ENCODE data around the gene LHFPL5. TPM values are rescaled to one million over a fixed set of nuclear protein-coding genes. Genes with fewer than 3 reads are reported as not detected.

The LHFPL5 gene
- total and polyA plus RNA-seq, 2 donors (not counting 1 experiment from before 2014, with no cell fraction given) = not detected

- Histone ChIP-seq H3K4me1 (ENCODE audit: control insufficient read depth in 2 of 2, insufficient read depth in 2 of 2, low read length in 2 of 2) (peaks cover 0 to 4% of the 10 kb centered on the region in 2 donors), H2AFZ (ENCODE audit: insufficient read depth, low read depth, low read length, poor library complexity, severe bottlenecking) (no peak overlapping the region), H3K27me3 (replicated peaks in 1 of 4; ENCODE audit: control extremely low read depth in 1 of 4, control insufficient read depth in 3 of 4, insufficient read depth in 4 of 4, low read length in 3 of 4) (peaks cover 0 to 20% (median 14%) of the 10 kb centered on the region in 4 experiments), H3K9me3 (ENCODE audit: control extremely low read depth in 1 of 3, control insufficient read depth in 2 of 3, insufficient read depth in 1 of 3, low read length in 2 of 3) (peaks cover 0 to 12% (median 0%) of the 10 kb centered on the region in 3 donors), H3K36me3 (replicated peaks in 1 of 2; ENCODE audit: control extremely low read depth in 1 of 2, control insufficient read depth in 1 of 2, extremely low read depth in 1 of 2, insufficient read depth in 2 of 2, low read length in 1 of 2) (no peaks in the 10 kb centered on the region), H3K27ac (ENCODE audit: low read length in 2 of 2) (no peak overlapping the region), H3K4me3 (ENCODE audit: control extremely low read depth in 1 of 5, extremely low read depth in 1 of 5, insufficient read depth in 1 of 5, low read depth in 2 of 5, low read length in 4 of 5) (no peak overlapping the region), H3K79me2 (ENCODE audit: control insufficient read depth, insufficient read depth, low read length) (no peaks in the 10 kb centered on the region), H4K20me1 (ENCODE audit: control insufficient read depth, insufficient read depth, low read length, poor library complexity, severe bottlenecking) (no peaks in the 10 kb centered on the region), H3K4me2 (replicated peaks; ENCODE audit: low read depth, low read length, poor library complexity, severe bottlenecking) (no peak overlapping the region), H3K9ac (ENCODE audit: low read length) (no peak overlapping the region)
- POLR2A ChIA-PET = no interaction called here
- ATAC-seq (ENCODE audit: low read depth) (no peak), DNase-seq (no peak)
- TF ChIP-seq EZH2 (IDR thresholded peaks at IDR 0.05; ENCODE audit: borderline replicate concordance, insufficient read depth, low read depth, low read length, poor library complexity, severe bottlenecking) (no peak), CTCF (IDR thresholded peaks at IDR 0.05) (no peak)
- Mint-ChIP-seq H3K27me3 (peaks cover 58% of the 10 kb centered on the region), H3K9me3 (ENCODE audit: insufficient read depth) (no peaks in the 10 kb centered on the region), H3K4me3 (no peak overlapping the region), H3K4me1 (no peaks in the 10 kb centered on the region), H3K27ac (no peak overlapping the region)
- intact Hi-C loops (cut with micrococcal nuclease) = no loop called here
- CTCF ChIA-PET = interaction anchor here (1.1 kb wide), 1 partner anchor 262 kb away, joined by 3 read pairs; no protein-coding TSS in a partner anchor
- WGBS (ENCODE audit: insufficient coverage) = 100% methylated on average over 2 of the region's 2 CpGs
Observed at GRCh38 chr6:35786272-35786671, 18.9 kb upstream of the LHFPL5 start.

- no peaks in the 10 kb centered on the region for H3K36me3 ChIP-seq (replicated peaks in 1 of 2; ENCODE audit: control extremely low read depth in 1 of 2, control insufficient read depth in 1 of 2, extremely low read depth in 1 of 2, insufficient read depth in 2 of 2, low read length in 1 of 2)
- peaks cover 0 to 4% of the 10 kb centered on the region in 2 donors for H3K4me1 ChIP-seq (ENCODE audit: control insufficient read depth in 2 of 2, insufficient read depth in 2 of 2, low read length in 2 of 2)
- no peak overlapping the region for H3K4me3 Mint-ChIP-seq
- DNase-seq = no peak
- H3K4me1 Mint-ChIP-seq = no peaks in the 10 kb centered on the region
- H3K9me3 ChIP-seq (ENCODE audit: control extremely low read depth in 1 of 3, control insufficient read depth in 2 of 3, insufficient read depth in 1 of 3, low read length in 2 of 3) = peaks cover 0 to 12% (median 0%) of the 10 kb centered on the region in 3 donors
- intact Hi-C loops (cut with micrococcal nuclease) = no loop called here
- no peak for ATAC-seq (ENCODE audit: low read depth)
- no peaks in the 10 kb centered on the region for H3K79me2 ChIP-seq (ENCODE audit: control insufficient read depth, insufficient read depth, low read length)
- WGBS (ENCODE audit: insufficient coverage) = 66% methylated on average over 25 of the region's 25 CpGs
- H3K27ac Mint-ChIP-seq = no peak overlapping the region
- no peak overlapping the region for H3K4me2 ChIP-seq (replicated peaks; ENCODE audit: low read depth, low read length, poor library complexity, severe bottlenecking)
- ChIA-PET POLR2A (no interaction called here), CTCF (interaction anchor here (1.1 kb wide), 1 partner anchor 262 kb away, joined by 3 read pairs; no protein-coding TSS in a partner anchor)
- no peak overlapping the region for H3K27ac ChIP-seq (ENCODE audit: low read length in 2 of 2)
- H3K9me3 Mint-ChIP-seq (ENCODE audit: insufficient read depth) = no peaks in the 10 kb centered on the region
- peaks cover 55% of the 10 kb centered on the region for H3K27me3 Mint-ChIP-seq
- peaks cover 0 to 20% (median 14%) of the 10 kb centered on the region in 4 experiments for H3K27me3 ChIP-seq (replicated peaks in 1 of 4; ENCODE audit: control extremely low read depth in 1 of 4, control insufficient read depth in 3 of 4, insufficient read depth in 4 of 4, low read length in 3 of 4)
- no peak overlapping the region for H2AFZ ChIP-seq (ENCODE audit: insufficient read depth, low read depth, low read length, poor library complexity, severe bottlenecking)
- TF ChIP-seq CTCF (IDR thresholded peaks at IDR 0.05) (no peak), EZH2 (IDR thresholded peaks at IDR 0.05; ENCODE audit: borderline replicate concordance, insufficient read depth, low read depth, low read length, poor library complexity, severe bottlenecking) (no peak)
- no peaks in the 10 kb centered on the region for H4K20me1 ChIP-seq (ENCODE audit: control insufficient read depth, insufficient read depth, low read length, poor library complexity, severe bottlenecking)
- H3K4me3 ChIP-seq (ENCODE audit: control extremely low read depth in 1 of 5, extremely low read depth in 1 of 5, insufficient read depth in 1 of 5, low read depth in 2 of 5, low read length in 4 of 5) = no peak overlapping the region
- no peak overlapping the region for H3K9ac ChIP-seq (ENCODE audit: low read length)
Observed at GRCh38 chr6:35786810-35787209, 18.3 kb upstream of the LHFPL5 start.

All from B cell (primary cell).